CD14-positive monocyte (primary cell): Measurements from ENCODE around the gene CSGALNACT2. TPM values are rescaled to one million over a fixed set of nuclear protein-coding genes. Genes with fewer than 3 reads are reported as not detected.

Experiments
- DNase-seq, 3 donors: peaks; one replicate each; pipeline ENCODE4 v3.0.0-alpha.2; 2011 to 2022
- H2AFZ ChIP-seq: 2 replicates; pipeline ENCODE4 v1.6.0; 2012; ENCODE audit warnings: mild to moderate bottlenecking, low read depth, low read length, inconsistent platforms; ENCODE audit not compliant: insufficient read depth, poor library complexity, severe bottlenecking
- H3K27ac ChIP-seq, 2 donors: 1 replicate in 1 of 2; 2 replicates in 1 of 2; pipeline ENCODE4 v1.5.1; 2012 to 2013; ENCODE audit warnings: low read length in 2 of 2, control low read depth in 1 of 2, inconsistent platforms in 1 of 2, low read depth in 1 of 2, mild to moderate bottlenecking in 1 of 2
- H3K27me3 ChIP-seq, 2 donors: one replicate each; pipeline versions ENCODE4 v1.6.0 to v1.6.1; 2011 to 2013; ENCODE audit warnings: low read length in 2 of 2; ENCODE audit not compliant: control insufficient read depth in 2 of 2, insufficient read depth in 2 of 2
- H3K36me3 ChIP-seq, 2 donors: replicated peaks in 1 of 2; 1 replicate in 1 of 2; 2 replicates in 1 of 2; pipeline versions ENCODE4 v1.5.1 to v1.6.1; 2012 to 2013; ENCODE audit warnings: low read length in 2 of 2, control low read depth in 1 of 2, inconsistent platforms in 1 of 2, mild to moderate bottlenecking in 1 of 2; ENCODE audit not compliant: insufficient read depth in 2 of 2, control insufficient read depth in 1 of 2
- H3K4me1 ChIP-seq, 2 donors: 1 replicate in 1 of 2; 2 replicates in 1 of 2; pipeline versions ENCODE4 v1.5.1 to v1.6.1; 2012 to 2013; ENCODE audit warnings: low read length in 2 of 2, control low read depth in 1 of 2, inconsistent platforms in 1 of 2, mild to moderate bottlenecking in 1 of 2, moderate library complexity in 1 of 2; ENCODE audit not compliant: insufficient read depth in 2 of 2, control insufficient read depth in 1 of 2
- H3K4me2 ChIP-seq: replicated peaks from 2 replicates; pipeline ENCODE3; 2012; ENCODE audit warnings: low read length, moderate library complexity, mild to moderate bottlenecking; ENCODE audit not compliant: poor library complexity, severe bottlenecking; ENCODE audit errors: extremely low read depth
- H3K4me3 ChIP-seq, 3 experiments: fragments of 200-600 bp in 1 of 3; sonication (generic) in 1 of 3; replicated peaks in 1 of 3; 1 replicate in 2 of 3; 2 replicates in 1 of 3; pipeline ENCODE4 v1.5.1; 2011 to 2013; ENCODE audit warnings: low read length in 3 of 3, mild to moderate bottlenecking in 3 of 3, control low read depth in 2 of 3, low read depth in 2 of 3, inconsistent platforms in 1 of 3, moderate library complexity in 1 of 3
- H3K79me2 ChIP-seq: 2 replicates; pipeline ENCODE4 v1.6.0; 2012; ENCODE audit warnings: mild to moderate bottlenecking, control low read depth, inconsistent platforms, low read length, moderate library complexity; ENCODE audit not compliant: insufficient read depth
- H3K9ac ChIP-seq: 2 replicates; pipeline ENCODE4 v1.6.0; 2017; ENCODE audit warnings: low read length, mild to moderate bottlenecking; ENCODE audit not compliant: insufficient read depth, poor library complexity, severe bottlenecking
- H3K9me3 ChIP-seq, 2 donors: replicated peaks in 1 of 2; 1 replicate in 1 of 2; 2 replicates in 1 of 2; pipeline versions ENCODE4 v1.5.1 to v1.6.1; 2012 to 2013; ENCODE audit warnings: low read length in 2 of 2, control low read depth in 1 of 2; ENCODE audit not compliant: control insufficient read depth in 1 of 2, insufficient read depth in 1 of 2
- H4K20me1 ChIP-seq: 2 replicates; pipeline ENCODE4 v1.6.0; 2012; ENCODE audit warnings: mild to moderate bottlenecking, low read length, control low read depth, moderate library complexity; ENCODE audit not compliant: insufficient read depth
- H3K27ac Mint-ChIP-seq, 7 donors: one replicate each; pipeline ENCODE4 v1.8.0; 2020; ENCODE audit warnings: mild to moderate bottlenecking in 7 of 7, mixed read lengths in 7 of 7, moderate library complexity in 6 of 7, inconsistent platforms in 2 of 7
- H3K27me3 Mint-ChIP-seq, 3 donors: one replicate each; pipeline ENCODE4 v1.8.0; 2021 to 2022; ENCODE audit warnings: low read depth in 3 of 3, mild to moderate bottlenecking in 3 of 3, mixed read lengths in 3 of 3, moderate library complexity in 3 of 3, inconsistent platforms in 1 of 3
- H3K36me3 Mint-ChIP-seq, 2 donors: one replicate each; pipeline ENCODE4 v1.8.0; 2020; ENCODE audit warnings: mixed read lengths in 2 of 2, inconsistent platforms in 1 of 2, mild to moderate bottlenecking in 1 of 2
- H3K4me1 Mint-ChIP-seq: one replicate; pipeline ENCODE4 v1.8.0; 2020; ENCODE audit warnings: mild to moderate bottlenecking, mixed read lengths
- H3K4me3 Mint-ChIP-seq, 2 donors: one replicate each; pipeline ENCODE4 v1.8.0; 2020; ENCODE audit warnings: mild to moderate bottlenecking in 2 of 2, mixed read lengths in 2 of 2, moderate library complexity in 1 of 2
- H3K9me3 Mint-ChIP-seq, 7 donors: one replicate each; pipeline ENCODE4 v1.8.0; 2020 to 2022; ENCODE audit warnings: mixed read lengths in 7 of 7, mild to moderate bottlenecking in 6 of 7, moderate library complexity in 6 of 7, inconsistent platforms in 2 of 7
- CTCF ChIP-seq: fragments of 200-600 bp; IDR thresholded peaks from one replicate; pipeline ENCODE4 v1.8.0; 2022; ENCODE audit warnings: antibody characterized with exemption, mild to moderate bottlenecking
- WGBS: methylation state at CpG from one replicate; pipeline ENCODE4 v1.1.5; 2013; ENCODE audit warnings: missing lambda C conversion rate; ENCODE audit not compliant: insufficient coverage; 5-methylcytosine and 5-hydroxymethylcytosine counted together
- intact Hi-C, 2 donors: fragments of 100-400 bp; cut with micrococcal nuclease; formaldehyde crosslinking; loops; one replicate each; pipeline versions ENCODE4 v1.15.0 to v1.15.1; 2023
- polyA plus RNA-seq, 3 donors: library from polyadenylated mRNA; depleted of rRNA in 1 of 3; unstranded in 2 of 3; stranded (reverse) in 1 of 3; fragments of 300-500 nt in 2 of 3; fragments of >200 nt in 1 of 3; fragmentation: Illumina TruSeq in 2 of 3; gene quantifications; 1 replicate in 2 of 3; 2 replicates in 1 of 3; pipeline ENCODE4 v1.2.3, GENCODE V29; 2012 to 2021

CSGALNACT2 gene
- polyA plus RNA-seq, 3 donors = 43.7 to 80.1 (median 48.2) TPM

- no peaks in the 10 kb centered on the region for H3K27me3 ChIP-seq
- no peaks in the 10 kb centered on the region for H3K36me3 Mint-ChIP-seq
- peaks cover 21% of the 10 kb centered on the region for H3K4me1 Mint-ChIP-seq
- H4K20me1 ChIP-seq = no peaks in the 10 kb centered on the region
- H3K4me3 Mint-ChIP-seq = no peak overlapping the region
- WGBS = 97% methylated on average over 15 of the region's 17 CpGs
- intact Hi-C loops = no loop called here
- H3K4me2 ChIP-seq = no peak overlapping the region
- H3K9me3 ChIP-seq = no peaks in the 10 kb centered on the region
- no peak overlapping the region for H3K4me3 ChIP-seq
- no peak for DNase-seq
- TF ChIP-seq CTCF = no peak
- peaks cover under 1 to 2% (median 2%) of the 10 kb centered on the region in 3 donors for H3K27me3 Mint-ChIP-seq
- no peaks in the 10 kb centered on the region for H3K79me2 ChIP-seq
- H3K27ac Mint-ChIP-seq = no peak overlapping the region
- H3K9me3 Mint-ChIP-seq = peaks cover 0 to 2% (median 0%) of the 10 kb centered on the region in 7 donors
- no peak overlapping the region for H2AFZ ChIP-seq
- no peak overlapping the region for H3K9ac ChIP-seq
- no peaks in the 10 kb centered on the region for H3K36me3 ChIP-seq
- H3K27ac ChIP-seq = no peak overlapping the region
- peaks cover 6 to 25% of the 10 kb centered on the region in 2 donors for H3K4me1 ChIP-seq
These were observed 26.2 kb upstream of the CSGALNACT2 start for GRCh38 chr10:43111921-43112607.

- Mint-ChIP-seq H3K9me3 (peaks cover 0 to 2% (median 0%) of the 10 kb centered on the region in 7 donors), H3K4me1 (peaks cover 20% of the 10 kb centered on the region), H3K4me3 (no peak overlapping the region), H3K27me3 (peaks cover 0 to 2% (median 2%) of the 10 kb centered on the region in 3 donors), H3K27ac (peak overlapping the region in 1 of 7 donors; percentile 19), H3K36me3 (no peaks in the 10 kb centered on the region)
- no peak for TF ChIP-seq CTCF
- Histone ChIP-seq H3K4me1 (peaks cover 6 to 25% of the 10 kb centered on the region in 2 donors), H3K27me3 (no peaks in the 10 kb centered on the region), H3K9ac (no peak overlapping the region), H4K20me1 (no peaks in the 10 kb centered on the region), H3K27ac (no peak overlapping the region), H3K79me2 (no peaks in the 10 kb centered on the region), H3K4me3 (no peak overlapping the region), H2AFZ (no peak overlapping the region), H3K9me3 (no peaks in the 10 kb centered on the region), H3K36me3 (no peaks in the 10 kb centered on the region), H3K4me2 (no peak overlapping the region)
- DNase-seq = no peak
- 100% methylated on average over 1 of the region's 7 CpGs for WGBS
- intact Hi-C loops = no loop called here
These were observed 25.7 kb upstream of the CSGALNACT2 start for GRCh38 chr10:43112608-43112961.
